GM19438 (cell line): ENCODE measurements around the gene NLGN1.

Source experiments
- ATAC-seq: cut with Tn5 transposase; IDR thresholded peaks from one replicate; pipeline ENCODE4 v1.9.1; 2021; ENCODE audit warnings: low read depth; ENCODE audit not compliant: unreplicated experiment

The NLGN1 gene

DNA sequence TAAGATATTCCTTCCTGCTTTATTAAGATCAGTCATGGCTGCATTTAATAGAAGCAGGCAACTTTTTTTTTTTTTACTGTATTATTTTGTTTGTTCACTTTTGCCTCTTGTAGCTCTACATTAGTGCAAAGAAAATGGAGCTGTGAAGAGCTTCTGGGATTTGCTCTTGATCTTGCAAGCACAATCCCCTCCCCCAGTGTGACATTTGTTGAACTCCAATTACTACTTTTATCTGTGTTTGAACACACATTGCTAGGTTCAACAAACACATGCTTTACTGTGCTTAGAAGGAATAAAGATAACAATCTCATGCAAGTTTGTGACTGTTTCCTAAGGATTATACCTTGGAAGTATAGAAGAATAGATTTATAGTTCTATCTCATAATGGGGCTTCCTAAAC is 648.8 kb downstream of the NLGN1 start:
- no peak for ATAC-seq

DNA sequence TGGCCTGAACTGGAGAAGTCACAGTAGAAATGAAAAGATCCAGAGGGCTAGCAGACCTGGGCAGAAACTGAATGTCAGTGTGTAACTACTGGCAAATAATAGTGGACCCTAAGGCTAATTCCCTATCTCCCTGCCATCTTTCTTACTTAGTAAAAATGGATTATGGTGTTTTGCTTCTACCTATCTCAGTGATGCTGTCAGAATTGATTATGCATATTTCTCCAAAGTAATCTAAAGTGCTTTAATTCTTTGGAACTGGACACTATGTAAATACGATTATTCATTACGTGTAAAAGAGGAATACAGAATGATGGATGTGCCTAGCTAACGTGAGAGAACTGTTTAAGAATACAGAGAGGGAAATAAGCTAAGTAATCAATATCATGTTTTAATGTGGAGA is 651.9 kb downstream of the NLGN1 start:
- no peak for ATAC-seq

DNA sequence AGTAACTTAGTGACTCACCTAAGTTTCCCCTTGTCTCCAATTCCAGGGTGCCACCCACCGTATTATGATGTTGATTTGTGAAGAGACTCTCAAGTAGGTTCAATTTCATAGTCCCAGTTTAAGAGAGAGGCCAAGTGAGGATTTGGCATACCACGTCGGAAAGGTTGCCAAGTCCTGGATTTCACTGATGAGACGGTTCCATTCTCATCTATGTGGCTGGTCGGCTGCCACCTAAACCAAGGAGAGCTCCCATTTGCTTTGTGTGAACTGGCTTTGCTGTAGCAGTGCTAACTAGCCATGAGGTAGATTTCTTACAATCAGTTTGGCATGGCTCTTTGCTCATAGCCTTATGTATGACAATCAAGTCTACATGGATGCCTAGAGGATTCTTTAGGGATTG is 653.6 kb downstream of the NLGN1 start:
- no peak for ATAC-seq

DNA sequence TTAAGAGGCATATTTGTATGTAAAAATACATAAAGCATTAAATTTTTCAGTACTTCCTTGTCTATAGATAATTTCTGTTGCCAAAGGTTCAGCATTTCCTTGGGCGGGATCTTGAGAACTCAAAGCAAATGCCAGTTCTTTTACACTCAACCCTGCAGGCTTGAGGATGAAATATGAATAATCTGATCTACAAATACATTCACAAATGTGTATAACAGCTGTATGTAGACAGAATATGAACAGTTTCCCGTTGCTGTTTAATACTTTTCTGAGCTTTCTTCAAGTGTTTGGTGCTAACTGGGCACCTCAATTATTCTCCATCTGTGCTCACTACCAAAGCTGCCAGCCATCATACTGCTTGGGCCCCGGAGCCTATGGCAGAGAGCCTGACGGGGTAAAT is 661.3 kb downstream of the NLGN1 start:
- no peak for ATAC-seq

DNA sequence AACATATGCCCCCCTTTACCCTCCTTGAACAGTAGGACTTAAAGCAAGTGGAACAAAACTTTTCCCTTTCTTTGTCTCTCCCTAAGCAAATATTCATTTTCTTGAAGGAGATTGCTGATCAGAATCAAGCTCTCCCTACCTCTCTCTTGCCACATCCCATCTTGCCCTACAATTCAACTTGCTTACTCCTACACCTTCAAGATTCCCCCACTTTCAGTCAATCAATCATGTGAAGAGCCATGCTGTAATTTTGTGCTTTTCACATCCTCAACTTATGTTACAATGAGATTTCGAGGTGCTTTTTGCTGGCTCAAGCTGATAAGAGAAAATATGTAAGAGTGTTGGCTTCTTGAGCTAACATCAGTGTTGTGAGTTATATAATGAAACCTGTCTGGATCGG is 662.9 kb downstream of the NLGN1 start:
- ATAC-seq = no peak

DNA sequence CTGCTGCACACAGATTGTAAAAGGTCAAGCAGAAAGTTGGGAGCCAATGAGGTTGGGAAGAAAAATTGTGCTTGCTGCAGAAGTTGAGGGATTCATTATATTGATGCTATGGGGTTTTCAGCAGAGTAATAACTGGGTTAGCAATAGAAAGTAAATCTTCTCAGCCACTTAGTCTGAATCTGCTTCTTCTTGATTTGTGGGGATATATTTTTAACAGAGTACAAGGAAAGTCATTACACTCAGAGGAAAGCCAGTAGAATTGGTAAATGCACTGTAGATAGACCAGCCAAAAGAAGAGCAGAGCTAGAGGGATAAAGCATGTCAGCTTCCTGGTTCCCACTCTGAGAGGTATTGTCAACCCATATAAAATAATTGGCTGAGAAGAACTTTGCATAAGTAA is 663.6 kb downstream of the NLGN1 start:
- no peak for ATAC-seq

DNA sequence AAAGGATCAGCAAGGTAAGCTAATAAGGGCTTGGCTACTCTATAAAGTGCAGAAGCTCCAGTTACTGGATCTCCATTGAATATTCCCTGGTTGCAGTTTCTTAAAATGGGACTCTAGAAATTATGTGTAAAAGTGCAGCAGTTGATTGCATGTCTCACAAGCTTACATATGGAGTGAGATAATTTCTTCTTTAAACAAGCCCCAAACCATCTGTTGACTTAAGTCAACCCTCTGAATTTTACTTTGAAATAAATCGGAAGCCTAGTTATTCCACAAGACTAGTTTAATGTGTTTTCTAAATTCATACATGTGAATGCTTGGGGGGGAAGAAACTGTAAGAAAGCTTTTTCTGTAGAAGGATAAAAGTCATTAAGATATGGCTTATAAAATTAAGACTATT is 664.2 kb downstream of the NLGN1 start:
- ATAC-seq = no peak

DNA sequence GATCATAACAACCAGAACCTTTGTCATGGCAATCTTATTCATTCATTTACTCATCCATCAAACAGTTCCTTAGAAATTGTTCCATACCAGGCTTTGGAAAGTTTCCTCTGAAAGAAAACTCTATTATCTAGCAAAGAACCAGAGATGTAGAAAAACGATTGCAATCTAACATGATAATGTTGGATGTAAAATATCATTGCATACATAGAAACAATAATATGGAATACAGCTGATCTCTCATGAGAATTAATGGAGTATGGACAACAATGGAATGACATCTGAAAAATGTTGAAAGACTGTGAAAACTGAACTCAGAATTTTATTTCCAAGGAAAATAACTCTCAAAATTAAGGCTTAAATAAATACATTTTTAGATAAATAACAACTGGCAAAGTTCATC is 665.4 kb downstream of the NLGN1 start:
- ATAC-seq = no peak

DNA sequence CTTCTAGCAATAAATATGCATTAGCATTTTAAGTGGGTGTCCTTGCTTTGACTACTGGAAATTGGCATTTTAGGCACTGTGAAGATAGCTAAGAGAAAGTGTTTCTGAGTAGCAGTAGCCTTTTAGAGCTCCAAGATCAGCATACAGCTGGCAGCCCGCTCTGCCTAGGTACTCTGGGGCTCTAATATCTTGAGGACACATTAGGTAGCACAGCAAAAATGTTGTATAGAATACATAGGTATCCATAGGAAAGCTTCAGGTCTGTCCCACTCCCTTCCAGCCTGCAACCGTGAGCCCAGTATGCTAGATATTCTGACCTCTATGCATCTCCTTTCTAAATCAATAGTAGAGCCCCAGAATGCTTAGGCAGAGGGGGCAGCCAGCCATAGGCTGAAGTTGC is 670.5 kb downstream of the NLGN1 start:
- no peak for ATAC-seq

DNA sequence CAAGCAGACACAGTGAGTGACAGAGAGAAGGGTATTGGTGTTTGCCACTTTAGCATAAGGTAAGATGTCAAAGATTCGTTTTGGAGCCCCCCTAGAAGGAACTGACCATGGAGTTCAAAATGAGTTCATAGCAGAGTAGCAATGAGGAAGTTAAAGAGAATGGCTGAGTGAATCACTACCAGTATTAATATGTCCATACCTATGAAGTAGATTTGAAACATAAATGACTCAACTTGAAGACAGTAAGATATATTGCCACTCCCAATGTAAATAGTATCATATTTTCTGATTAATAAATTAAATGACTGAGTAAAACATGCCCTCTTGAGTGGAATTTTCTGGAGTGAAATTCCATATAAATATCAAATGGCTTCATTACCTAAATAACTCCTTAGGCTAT is 675.1 kb downstream of the NLGN1 start:
- no peak for ATAC-seq

DNA sequence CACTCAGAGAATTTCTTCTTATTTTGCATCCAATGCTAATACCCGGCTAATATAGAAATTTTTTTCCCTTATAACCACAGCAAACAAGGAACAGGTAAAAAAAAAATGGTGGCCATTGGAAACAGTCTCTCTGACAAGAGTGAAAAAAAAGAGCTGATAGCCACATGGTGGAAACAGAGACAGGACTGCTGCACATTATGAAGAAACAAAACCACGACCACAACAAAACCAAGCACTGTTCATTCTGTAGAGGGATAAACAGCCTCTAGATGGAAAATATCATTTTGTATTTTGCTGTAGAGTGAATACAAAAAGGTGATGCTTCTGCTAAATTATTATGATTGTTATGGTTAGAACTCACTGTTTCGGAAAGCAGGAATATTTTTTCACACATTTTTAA is 686.2 kb downstream of the NLGN1 start:
- no peak for ATAC-seq

DNA sequence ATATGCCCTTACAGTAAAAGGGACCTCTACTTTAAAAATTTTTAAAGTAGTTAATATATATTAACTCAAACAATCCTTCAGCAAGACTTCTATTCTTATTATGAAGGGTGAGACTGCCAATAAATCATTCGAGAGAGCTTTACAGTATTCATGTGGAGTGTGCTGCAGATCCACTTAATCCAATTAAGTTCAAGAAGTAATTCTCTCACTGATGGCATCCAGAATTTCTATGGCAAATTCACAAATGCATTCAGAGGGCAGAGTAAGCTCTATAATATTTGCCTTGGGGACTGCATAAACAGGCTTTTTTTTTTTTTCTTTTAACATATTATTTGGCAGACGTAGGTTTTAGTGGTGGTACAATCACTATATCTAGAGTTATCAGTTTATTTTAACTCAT is 692.0 kb downstream of the NLGN1 start:
- no peak for ATAC-seq

DNA sequence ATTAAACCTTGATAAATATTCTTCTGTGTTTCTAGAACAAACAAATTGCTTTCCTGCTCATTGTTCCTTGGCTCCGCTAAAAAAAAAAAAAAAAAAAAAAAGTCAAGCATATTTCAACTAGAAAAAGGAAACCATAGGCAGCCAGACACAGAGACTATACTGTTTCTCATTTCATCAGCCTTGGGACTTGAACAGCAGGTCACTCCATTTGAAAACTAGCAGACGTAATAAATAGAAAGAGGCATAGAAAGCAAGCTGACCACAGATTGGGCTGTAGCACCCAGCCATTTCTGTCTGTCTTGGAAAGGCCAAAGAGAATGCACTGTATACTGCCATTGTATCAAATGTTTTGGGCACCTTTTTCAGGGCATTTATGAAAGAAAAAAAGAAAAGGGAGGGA is 697.1 kb downstream of the NLGN1 start:
- ATAC-seq = no peak

DNA sequence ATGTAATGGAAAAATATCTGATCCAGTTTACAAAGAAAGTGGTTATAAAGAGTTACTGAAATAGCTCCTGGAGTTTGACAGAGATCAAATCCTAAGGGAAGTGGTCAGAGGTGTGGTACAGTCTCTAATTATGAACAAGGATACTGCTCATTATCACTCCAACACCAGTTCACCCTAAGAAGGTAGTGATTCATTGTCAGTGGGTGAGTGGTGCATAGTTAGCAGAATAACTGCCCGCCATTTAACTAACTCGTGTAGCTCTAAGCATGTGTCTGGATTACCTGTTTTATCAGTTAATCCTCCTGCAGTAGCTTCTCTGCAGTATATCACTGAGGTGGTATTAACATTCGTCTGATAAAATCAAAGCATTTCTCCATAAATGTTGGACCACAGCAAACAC is 700.1 kb downstream of the NLGN1 start:
- ATAC-seq = no peak

DNA sequence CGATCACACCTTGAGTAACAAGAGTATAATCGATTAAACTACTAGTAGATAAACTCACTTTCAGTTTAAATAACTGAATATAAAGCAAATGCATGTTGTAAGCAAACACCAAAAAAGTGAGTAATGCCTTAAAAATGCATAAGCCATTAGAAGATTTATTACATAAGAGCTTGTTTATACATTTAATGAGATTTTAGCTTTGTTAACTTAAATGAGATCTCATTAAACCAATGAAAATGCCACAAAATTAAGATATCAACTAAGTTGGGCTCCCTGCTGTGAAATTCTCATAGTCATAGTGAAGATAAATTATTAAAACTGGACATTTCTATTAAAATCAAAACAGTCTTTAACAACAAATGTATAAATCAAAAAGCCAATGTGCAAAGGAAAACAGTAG is 701.2 kb downstream of the NLGN1 start:
- no peak for ATAC-seq

DNA sequence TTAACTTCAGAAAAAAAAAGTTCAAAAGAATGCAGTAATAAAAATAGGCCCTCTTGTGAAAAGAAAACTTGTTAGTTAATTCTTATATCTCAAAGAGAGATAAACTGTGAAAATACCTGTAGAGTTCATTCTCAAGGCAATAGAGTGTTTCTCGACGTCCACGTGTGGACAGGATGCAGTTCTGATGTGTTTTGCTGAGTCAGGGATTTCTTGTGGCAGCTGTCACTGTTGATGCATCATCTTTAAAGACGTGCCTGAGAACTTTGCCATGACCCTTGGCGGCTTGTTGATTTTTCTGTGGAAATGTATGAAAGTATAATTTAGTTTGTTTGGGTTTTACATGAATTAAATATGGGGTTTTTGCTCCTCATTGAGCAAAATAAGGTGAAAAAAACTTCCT is 702.2 kb downstream of the NLGN1 start:
- no peak for ATAC-seq

DNA sequence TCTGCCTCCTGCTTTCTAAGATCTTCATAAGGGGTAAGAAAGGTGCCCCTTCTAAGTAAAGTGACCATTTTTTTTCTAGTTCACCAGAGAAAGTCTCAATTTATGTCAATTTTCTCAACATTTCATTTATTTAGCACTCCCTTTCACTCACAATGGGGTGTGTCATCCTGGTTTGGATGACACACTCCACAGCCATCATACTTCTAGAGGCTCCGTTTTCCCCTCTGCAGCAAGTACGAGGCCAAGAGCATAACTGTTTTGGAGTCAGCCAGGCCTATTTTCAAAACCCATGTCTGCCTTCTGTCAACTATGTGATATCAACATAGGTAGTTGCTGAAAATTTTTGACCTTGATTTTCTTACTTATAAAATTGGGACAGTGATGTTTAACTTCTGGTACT is 703.2 kb downstream of the NLGN1 start:
- no peak for ATAC-seq

DNA sequence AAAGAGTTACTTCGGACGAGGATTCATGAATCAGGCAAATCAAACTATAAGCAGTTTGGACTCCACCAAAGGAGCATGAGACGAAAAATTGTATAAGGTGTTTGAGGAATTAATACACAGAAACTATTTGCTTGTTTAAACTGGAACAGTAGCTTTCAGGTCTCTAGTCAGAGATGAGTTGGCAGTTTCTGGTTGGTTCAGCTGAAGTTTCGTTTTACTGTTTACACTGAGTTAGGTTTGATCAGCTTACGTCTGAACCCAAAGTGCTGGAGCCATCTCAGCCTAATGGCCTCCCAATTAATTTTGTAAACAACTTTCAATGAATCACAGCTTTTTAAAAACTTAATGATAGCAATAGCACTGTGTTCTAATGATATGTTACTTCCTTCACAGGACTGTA is 703.7 kb downstream of the NLGN1 start:
- ATAC-seq = no peak

DNA sequence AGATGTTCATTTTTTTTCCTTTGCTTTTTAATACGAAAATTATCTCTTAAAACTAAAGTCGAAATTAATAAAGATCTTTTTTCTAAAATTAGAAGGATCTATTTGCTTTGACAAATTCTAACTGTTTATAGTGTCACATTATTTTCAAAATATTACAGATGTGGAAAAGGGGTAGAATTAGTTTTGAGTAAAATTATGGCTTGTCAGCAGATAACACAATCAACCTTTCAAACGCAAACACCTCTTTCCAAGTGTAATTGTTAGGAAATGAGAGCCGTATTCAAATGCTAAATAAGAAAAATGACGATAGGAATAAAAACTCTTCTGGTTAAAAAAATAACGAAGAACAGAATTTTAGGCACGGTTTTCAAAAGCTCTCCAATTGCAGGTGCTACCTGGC is 704.7 kb downstream of the NLGN1 start:
- no peak for ATAC-seq

DNA sequence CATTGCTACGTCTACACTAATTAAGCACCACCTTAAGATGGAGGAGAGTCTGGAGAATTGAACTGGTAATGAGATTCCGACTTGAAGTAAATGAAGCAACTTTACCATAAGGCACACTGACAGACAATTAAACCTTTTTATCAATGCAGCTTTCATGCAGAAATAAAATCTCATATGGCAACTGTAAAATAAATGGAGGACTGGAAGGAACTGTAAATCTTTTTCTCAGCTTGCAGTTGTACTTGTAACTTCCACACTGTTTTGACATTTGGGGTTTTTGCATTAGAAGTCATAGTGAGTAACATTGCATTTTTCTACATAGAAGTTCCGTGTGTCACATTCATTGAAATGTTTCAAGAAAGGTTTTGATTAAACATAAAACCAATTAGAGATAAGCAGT is 705.3 kb downstream of the NLGN1 start:
- ATAC-seq = no peak

DNA sequence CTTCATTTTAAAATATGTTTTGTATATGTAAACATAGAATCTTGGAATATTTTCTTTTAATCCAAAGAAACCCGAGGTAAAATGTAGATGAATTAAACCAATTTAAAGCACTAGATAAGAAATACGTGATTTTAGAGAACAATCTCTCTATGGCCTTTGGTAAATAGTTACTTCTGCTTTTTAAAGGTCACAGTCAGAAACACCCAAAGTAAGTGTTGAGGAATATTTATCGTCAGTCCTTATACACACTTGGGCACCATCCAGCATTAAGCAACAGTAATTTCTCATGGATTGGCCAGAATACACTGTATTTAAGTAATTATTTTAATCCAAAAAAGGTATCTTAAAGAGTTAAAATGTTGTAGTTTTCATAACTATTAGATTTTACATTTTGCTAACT is 713.2 kb downstream of the NLGN1 start:
- ATAC-seq = no peak

DNA sequence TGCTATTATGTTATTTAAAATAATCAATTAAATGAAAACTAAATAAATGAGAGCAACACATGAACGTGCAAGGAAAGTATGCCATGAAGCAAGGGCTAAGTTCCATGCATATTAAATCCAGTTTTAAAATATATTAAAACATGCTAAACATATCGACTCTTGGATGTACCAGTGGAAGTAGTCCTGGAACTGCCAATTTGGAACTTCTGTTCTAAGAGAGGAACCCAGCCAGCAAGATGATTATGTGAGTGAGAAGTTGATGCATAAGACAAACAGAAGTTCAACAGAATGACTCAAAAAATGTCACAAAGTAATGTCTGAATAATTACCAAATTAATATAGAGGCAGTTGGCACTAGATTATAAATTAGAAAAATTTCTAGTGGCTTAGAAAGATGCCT is 714.2 kb downstream of the NLGN1 start:
- no peak for ATAC-seq

DNA sequence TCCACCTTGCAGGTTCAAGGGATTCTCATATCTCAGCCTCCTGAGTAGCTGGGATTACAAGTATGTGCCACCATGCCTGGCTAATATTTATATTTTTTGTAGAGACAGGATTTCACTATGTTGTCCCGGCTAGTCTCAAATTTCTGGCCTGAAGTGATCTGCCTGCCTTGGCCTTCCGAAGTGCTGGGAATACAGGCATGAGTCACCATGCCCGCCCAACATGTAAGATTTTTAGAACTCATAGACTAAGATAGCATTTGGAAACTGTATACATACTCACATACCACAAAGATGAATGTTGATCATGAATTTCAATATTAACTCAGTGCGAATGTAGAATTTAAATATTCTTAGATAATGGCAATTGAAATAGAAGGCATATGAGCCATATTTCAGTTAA is 718.9 kb downstream of the NLGN1 start:
- no peak for ATAC-seq

DNA sequence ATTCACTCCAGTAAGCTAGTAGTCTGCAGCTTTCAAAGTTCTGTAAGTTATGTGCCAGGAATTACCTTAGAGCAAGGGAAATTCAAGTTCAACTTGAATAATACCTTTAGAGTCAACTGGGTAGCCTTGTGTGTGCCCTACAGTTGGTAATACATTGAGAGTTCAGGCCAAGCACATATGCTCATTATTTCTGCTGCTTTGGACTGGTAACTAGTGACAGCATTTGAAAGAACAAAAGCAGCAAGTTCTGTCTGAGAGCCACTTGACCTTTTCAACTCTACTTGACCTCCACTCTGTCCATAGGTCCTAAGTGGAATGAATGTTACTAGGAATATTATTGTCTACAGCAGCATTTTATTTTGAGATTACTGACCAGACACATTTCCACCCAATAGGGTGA is 723.5 kb downstream of the NLGN1 start:
- no peak for ATAC-seq
